Smooth muscle cell (in vitro differentiated cells): ENCODE results near the gene IPO4. TPM values are rescaled to one million over a fixed set of nuclear protein-coding genes. Genes with fewer than 3 reads are reported as not detected.

Source experiments
- DNase-seq: peaks from one replicate; lab custom pipeline; 2025; ENCODE audit not compliant: unreplicated experiment; lab: John Stamatoyannopoulos, UW
- H2AFZ ChIP-seq: fragments of 200-600 bp; sonication (generic); 2 replicates; pipeline ENCODE4 v1.6.0; 2016; ENCODE audit warnings: antibody characterized with exemption, low read depth, mild to moderate bottlenecking
- H3F3A ChIP-seq: fragments of 200-600 bp; sonication (generic); 2 replicates; pipeline ENCODE4 v1.6.0; 2017; ENCODE audit warnings: antibody characterized with exemption, low read depth
- H3K27ac ChIP-seq: fragments of 200-600 bp; sonication (generic); 2 replicates; pipeline ENCODE4 v1.5.1; 2016; ENCODE audit warnings: low read depth, mild to moderate bottlenecking
- H3K27me3 ChIP-seq: fragments of 200-600 bp; sonication (generic); 2 replicates; pipeline ENCODE4 v1.6.1; 2016; ENCODE audit warnings: low read depth, mild to moderate bottlenecking
- H3K36me3 ChIP-seq: fragments of 200-600 bp; sonication (generic); 2 replicates; pipeline ENCODE4 v1.5.1; 2016; ENCODE audit warnings: low read depth
- H3K4me1 ChIP-seq: fragments of 200-600 bp; sonication (generic); 2 replicates; pipeline ENCODE4 v1.5.1; 2016; ENCODE audit warnings: low read depth
- H3K4me2 ChIP-seq: fragments of 200-600 bp; sonication (generic); 2 replicates; pipeline ENCODE4 v1.6.0; 2016; ENCODE audit warnings: mild to moderate bottlenecking
- H3K4me3 ChIP-seq: fragments of 200-600 bp; sonication (generic); 2 replicates; pipeline ENCODE4 v1.5.1; 2016; ENCODE audit warnings: mild to moderate bottlenecking
- H3K79me2 ChIP-seq: fragments of 200-600 bp; sonication (generic); 2 replicates; pipeline ENCODE4 v1.6.0; 2016; ENCODE audit warnings: low read depth, mild to moderate bottlenecking
- H3K9ac ChIP-seq: fragments of 200-600 bp; sonication (generic); 2 replicates; pipeline ENCODE4 v1.6.0; 2016; ENCODE audit warnings: low read depth
- H3K9me3 ChIP-seq: fragments of 200-600 bp; sonication (generic); replicated peaks from 2 replicates; pipeline ENCODE4 v1.5.1; 2016; ENCODE audit warnings: low read depth
- H4K20me1 ChIP-seq: fragments of 200-600 bp; sonication (generic); 2 replicates; pipeline ENCODE4 v1.6.0; 2016; ENCODE audit warnings: low read depth
- CTCF ChIP-seq: fragments of 200-600 bp; sonication (generic); IDR thresholded peaks from 2 replicates; pipeline ENCODE4 v1.5.1; 2017; ENCODE audit warnings: borderline replicate concordance, mild to moderate bottlenecking, antibody characterized with exemption; ENCODE audit not compliant: insufficient read depth, poor library complexity, severe bottlenecking
- WGBS: methylation state at CpG from one replicate; pipeline ENCODE4 v1.1.7; 2016; ENCODE audit warnings: low lambda C conversion rate; 5-methylcytosine and 5-hydroxymethylcytosine counted together
- polyA plus RNA-seq: library from polyadenylated mRNA; unstranded; fragments of >200 nt; fragmentation: Nextera tagmentation; extraction: Ambion mirVana; gene quantifications from 2 replicates; pipeline ENCODE4 v1.2.1, GENCODE V29; 2016
- total RNA-seq: library from RNA; depleted of rRNA; stranded (reverse); fragments of >200 nt; gene quantifications from 2 replicates; pipeline ENCODE4 v1.2.3, GENCODE V29; 2014

Gene IPO4
- total and polyA plus RNA-seq, 2 experiments from 2014 or later, result 14.7 to 20.5 TPM

GRCh38 chr14:24150061-24150460 lies 38.6 kb downstream of the IPO4 start:
- Histone ChIP-seq H4K20me1 (peaks cover 9% of the 10 kb centered on the region), H3F3A (peaks cover 6% of the 10 kb centered on the region), H3K27ac (no peak overlapping the region), H3K27me3 (no peaks in the 10 kb centered on the region), H3K9me3 (no peaks in the 10 kb centered on the region), H3K4me1 (peaks cover 15% of the 10 kb centered on the region), H3K4me3 (no peak overlapping the region), H3K36me3 (no peaks in the 10 kb centered on the region), H3K9ac (no peak overlapping the region), H2AFZ (no peak overlapping the region), H3K79me2 (peaks cover 17% of the 10 kb centered on the region), H3K4me2 (no peak overlapping the region)
- TF ChIP-seq CTCF, result no peak
- 99% methylated on average over 9 of the region's 9 CpGs for WGBS
- no peak for DNase-seq

GRCh38 chr14:24149302-24149969 lies 39.2 kb downstream of the IPO4 start:
- Histone ChIP-seq H3K9me3 (no peaks in the 10 kb centered on the region), H3K27ac (no peak overlapping the region), H3K36me3 (no peaks in the 10 kb centered on the region), H4K20me1 (peaks cover 9% of the 10 kb centered on the region), H3K4me1 (peaks cover 15% of the 10 kb centered on the region), H3K4me3 (no peak overlapping the region), H3F3A (peaks cover 6% of the 10 kb centered on the region), H2AFZ (no peak overlapping the region), H3K79me2 (peaks cover 24% of the 10 kb centered on the region), H3K9ac (no peak overlapping the region), H3K27me3 (no peaks in the 10 kb centered on the region), H3K4me2 (no peak overlapping the region)
- DNase-seq, result no peak
- TF ChIP-seq CTCF, result no peak
- 97% methylated on average over 3 of the region's 3 CpGs for WGBS

- peak overlapping the region; percentile 88 for H3K4me2 ChIP-seq
- H3K4me3 ChIP-seq, result peak overlapping the region; percentile 86
- H3K9ac ChIP-seq, result peak overlapping the region; percentile 76
- DNase-seq, result no peak
- 14% methylated on average over 25 of the region's 29 CpGs for WGBS
- no peaks in the 10 kb centered on the region for H3K36me3 ChIP-seq
- peaks cover 13% of the 10 kb centered on the region for H3F3A ChIP-seq
- peaks cover 9% of the 10 kb centered on the region for H4K20me1 ChIP-seq
- H3K79me2 ChIP-seq, result peaks cover 24% of the 10 kb centered on the region
- H3K27ac ChIP-seq, result no peak overlapping the region
- H2AFZ ChIP-seq, result peak overlapping the region; percentile 85
- peaks cover 15% of the 10 kb centered on the region for H3K4me1 ChIP-seq
- H3K9me3 ChIP-seq, result no peaks in the 10 kb centered on the region
- TF ChIP-seq CTCF, result no peak
- no peaks in the 10 kb centered on the region for H3K27me3 ChIP-seq
Observed at GRCh38 chr14:24147761-24148428, 40.7 kb downstream of the IPO4 start.
